H9 (cell line): ENCODE measurements around the gene DUSP10. TPM values are rescaled to one million over a fixed set of nuclear protein-coding genes. Genes with fewer than 3 reads are reported as not detected.

Experiments used
- DNase-seq: peaks from one replicate; pipeline ENCODE4 v3.0.0-alpha.2; 2017
- H2AFZ ChIP-seq: one replicate; pipeline ENCODE4 v1.6.1; 2013; ENCODE audit warnings: mild to moderate bottlenecking, low read length, control low read depth, moderate library complexity
- H2AK5ac ChIP-seq: 2 replicates; pipeline ENCODE4 v1.6.1; 2013; ENCODE audit warnings: low read length, control low read depth, mixed read lengths; ENCODE audit not compliant: insufficient read length
- H2BK120ac ChIP-seq: one replicate; pipeline ENCODE4 v1.6.1; 2013; ENCODE audit warnings: low read depth, mild to moderate bottlenecking, low read length, control low read depth, inconsistent platforms; ENCODE audit not compliant: poor library complexity, severe bottlenecking
- H2BK12ac ChIP-seq: 2 replicates; pipeline ENCODE4 v1.6.1; 2013; ENCODE audit warnings: low read length, control low read depth, mixed read lengths, low read depth; ENCODE audit not compliant: insufficient read length
- H2BK15ac ChIP-seq: 2 replicates; pipeline ENCODE4 v1.6.1; 2013; ENCODE audit warnings: low read depth, low read length, control low read depth
- H2BK20ac ChIP-seq: one replicate; pipeline ENCODE4 v1.6.1; 2013; ENCODE audit warnings: low read depth, mild to moderate bottlenecking, low read length, control low read depth, inconsistent platforms; ENCODE audit not compliant: poor library complexity, severe bottlenecking
- H2BK5ac ChIP-seq: 2 replicates; pipeline ENCODE4 v1.6.1; 2013; ENCODE audit warnings: low read length, control low read depth, mixed read lengths; ENCODE audit not compliant: insufficient read length
- H3K14ac ChIP-seq: 2 replicates; pipeline ENCODE4 v1.6.1; 2013; ENCODE audit warnings: low read length, control low read depth; ENCODE audit not compliant: insufficient read depth
- H3K18ac ChIP-seq: 2 replicates; pipeline ENCODE4 v1.6.1; 2013; ENCODE audit warnings: low read depth, mild to moderate bottlenecking, mixed read lengths, low read length, control low read depth; ENCODE audit not compliant: insufficient read length
- H3K23ac ChIP-seq: 2 replicates; pipeline ENCODE4 v1.6.1; 2013; ENCODE audit warnings: low read length, control low read depth, mixed read lengths, low read depth; ENCODE audit not compliant: insufficient read length
- H3K23me2 ChIP-seq: 2 replicates; pipeline ENCODE4 v1.6.1; 2013; ENCODE audit warnings: low read depth, mild to moderate bottlenecking, mixed read lengths, low read length, control low read depth; ENCODE audit not compliant: insufficient read length, poor library complexity, severe bottlenecking
- H3K27ac ChIP-seq: 2 replicates; pipeline ENCODE4 v1.5.1; 2013; ENCODE audit warnings: low read length, control low read depth, mixed read lengths, low read depth; ENCODE audit not compliant: insufficient read length
- H3K27me3 ChIP-seq: 2 replicates; pipeline ENCODE4 v1.6.1; 2013; ENCODE audit warnings: low read length, control low read depth, inconsistent platforms; ENCODE audit not compliant: insufficient read depth
- H3K4ac ChIP-seq: 2 replicates; pipeline ENCODE4 v1.6.1; 2013; ENCODE audit warnings: low read depth, mild to moderate bottlenecking, control low read depth, inconsistent platforms, low read length, moderate library complexity
- H3K4me1 ChIP-seq: 2 replicates; pipeline ENCODE4 v1.6.1; 2013; ENCODE audit warnings: low read length, control low read depth, inconsistent platforms; ENCODE audit not compliant: insufficient read depth
- H3K4me2 ChIP-seq: 2 replicates; pipeline ENCODE4 v1.6.1; 2013; ENCODE audit warnings: low read length, control low read depth, mixed read lengths; ENCODE audit not compliant: insufficient read length, insufficient read depth
- H3K56ac ChIP-seq: 2 replicates; pipeline ENCODE4 v1.6.1; 2013; ENCODE audit warnings: low read depth, mild to moderate bottlenecking, mixed read lengths, low read length, control low read depth; ENCODE audit not compliant: insufficient read length
- H3K79me1 ChIP-seq: 2 replicates; pipeline ENCODE4 v1.6.1; 2013; ENCODE audit warnings: low read depth, mild to moderate bottlenecking, moderate library complexity, low read length, control low read depth, inconsistent platforms; ENCODE audit not compliant: insufficient read depth, poor library complexity, severe bottlenecking
- H3K79me2 ChIP-seq: 2 replicates; pipeline ENCODE4 v1.6.1; 2013; ENCODE audit warnings: low read length, control low read depth, inconsistent platforms; ENCODE audit not compliant: insufficient read depth
- H3K9ac ChIP-seq: 2 replicates; pipeline ENCODE4 v1.6.1; 2013; ENCODE audit warnings: low read length, control low read depth, mixed read lengths; ENCODE audit not compliant: insufficient read length; ENCODE audit errors: extremely low read depth
- H3K9me3 ChIP-seq: one replicate; pipeline ENCODE4 v1.6.1; 2013; ENCODE audit warnings: low read depth, low read length, inconsistent platforms; ENCODE audit not compliant: control insufficient read depth
- H3T11ph ChIP-seq: one replicate; pipeline ENCODE4 v1.6.1; 2013; ENCODE audit warnings: mild to moderate bottlenecking, low read length, control low read depth, inconsistent platforms
- H4K20me1 ChIP-seq: one replicate; pipeline ENCODE4 v1.6.1; 2013; ENCODE audit not compliant: control insufficient read depth, insufficient read length, insufficient read depth
- H4K5ac ChIP-seq: 2 replicates; pipeline ENCODE4 v1.6.1; 2013; ENCODE audit warnings: low read depth, mild to moderate bottlenecking, mixed read lengths, low read length, control low read depth; ENCODE audit not compliant: insufficient read length
- H4K8ac ChIP-seq: replicated peaks from 2 replicates; pipeline ENCODE4 v1.6.1; 2013; ENCODE audit warnings: low read length, control low read depth, mixed read lengths, low read depth; ENCODE audit not compliant: insufficient read length
- H4K91ac ChIP-seq: 2 replicates; pipeline ENCODE4 v1.6.1; 2013; ENCODE audit warnings: low read depth, mild to moderate bottlenecking, moderate library complexity, mixed read lengths, low read length, control low read depth; ENCODE audit not compliant: insufficient read length
- H3K27ac Mint-ChIP-seq, 3 experiments: 2 replicates in 2 of 3; 3 replicates in 1 of 3; pipeline ENCODE4 v1.8.0; 2020 to 2021; ENCODE audit warnings: mixed read lengths in 3 of 3, mild to moderate bottlenecking in 1 of 3, moderate library complexity in 1 of 3
- H3K27me3 Mint-ChIP-seq: 2 replicates; pipeline ENCODE4 v1.8.0; 2021; ENCODE audit warnings: low read depth, mild to moderate bottlenecking, moderate library complexity, mixed read lengths
- H3K36me3 Mint-ChIP-seq, 3 experiments: 2 replicates in 2 of 3; 3 replicates in 1 of 3; pipeline ENCODE4 v1.8.0; 2020 to 2021; ENCODE audit warnings: low read depth in 3 of 3, mixed read lengths in 3 of 3; ENCODE audit not compliant: insufficient read depth in 1 of 3
- H3K4me1 Mint-ChIP-seq, 2 experiments: 2 replicates each; pipeline ENCODE4 v1.8.0; 2020; ENCODE audit warnings: mixed read lengths in 2 of 2
- H3K4me3 Mint-ChIP-seq, 2 experiments: 2 replicates in 1 of 2; 3 replicates in 1 of 2; pipeline ENCODE4 v1.8.0; 2020 to 2021; ENCODE audit warnings: mild to moderate bottlenecking in 2 of 2, mixed read lengths in 2 of 2, moderate library complexity in 1 of 2
- H3K9me3 Mint-ChIP-seq, 2 experiments: 2 replicates in 1 of 2; 3 replicates in 1 of 2; pipeline ENCODE4 v1.8.0; 2020; ENCODE audit warnings: mild to moderate bottlenecking in 2 of 2, mixed read lengths in 2 of 2, moderate library complexity in 1 of 2
- WGBS: extraction: QIAGEN DNeasy Blood & Tissue Kit; methylation state at CpG from one replicate; pipeline ENCODE4 v1.1.7; 2013; ENCODE audit warnings: missing lambda C conversion rate, low lambda C conversion rate, mixed read lengths; ENCODE audit not compliant: insufficient read length; ENCODE audit errors: extremely low coverage; 5-methylcytosine and 5-hydroxymethylcytosine counted together
- total RNA-seq: library from RNA; stranded (reverse); gene quantifications from 2 replicates; pipeline ENCODE4 v1.2.1, GENCODE V29; 2021
- TF ChIP-seq, protein P1 (sequence below): fragments of 200-600 bp; sonication (generic); conservative IDR thresholded peaks from 3 replicates; pipeline ENCODE4 v1.8.0; 2021; ENCODE audit warnings: antibody characterized with exemption, mild to moderate bottlenecking

The DUSP10 gene
- total RNA-seq, 1 experiment from 2014 or later, result 2.0 TPM

DNA sequence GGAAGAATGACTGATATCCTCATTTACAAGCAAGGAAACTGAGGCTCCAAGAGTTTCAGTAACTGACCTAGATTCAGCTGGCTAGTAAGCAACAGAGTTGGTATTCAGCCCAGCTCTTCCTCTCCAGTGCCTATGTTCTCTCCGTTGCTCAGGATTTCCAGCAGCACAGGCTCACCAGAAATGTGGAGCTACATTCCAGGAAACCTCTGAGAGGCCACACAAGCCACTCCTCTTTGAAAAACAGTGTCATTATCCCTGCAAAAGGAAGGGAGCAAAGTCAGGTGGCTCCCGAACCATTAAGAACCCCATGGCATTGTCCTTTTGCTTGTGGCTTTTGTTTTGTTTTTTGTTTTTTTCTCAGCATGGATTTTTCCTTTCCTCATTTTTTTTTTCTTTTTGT is 40.6 kb upstream of the DUSP10 start:
- no peak overlapping the region for H3K27ac ChIP-seq
- no peaks in the 10 kb centered on the region for H3K27me3 ChIP-seq
- H3K4me2 ChIP-seq, result no peak overlapping the region
- Mint-ChIP-seq H3K27ac (peak overlapping the region in 2 of 3 experiments; percentile 44 to 62; a peak in 2 of 7 replicates), H3K4me3 (no peak overlapping the region), H3K9me3 (no peaks in the 10 kb centered on the region), H3K27me3 (peaks cover 2% of the 10 kb centered on the region; the same call in 1 of the 2 replicates), H3K4me1 (peaks cover 13 to 16% of the 10 kb centered on the region in 2 experiments), H3K36me3 (no peaks in the 10 kb centered on the region; a peak in 1 of 7 replicates)
- H2AFZ ChIP-seq, result no peak overlapping the region
- H3K79me2 ChIP-seq, result no peaks in the 10 kb centered on the region
- no peak overlapping the region for H4K91ac ChIP-seq
- no peak overlapping the region for H3K14ac ChIP-seq
- H3K23ac ChIP-seq, result no peak overlapping the region
- no peak for DNase-seq
- no peak overlapping the region for H2AK5ac ChIP-seq
- H2BK120ac ChIP-seq, result no peak overlapping the region
- no peak overlapping the region for H2BK12ac ChIP-seq
- no peaks in the 10 kb centered on the region for H3K4me1 ChIP-seq
- no peaks in the 10 kb centered on the region for H3K23me2 ChIP-seq
- no peaks in the 10 kb centered on the region for H3K79me1 ChIP-seq
- no peak overlapping the region for H2BK5ac ChIP-seq
- no peak overlapping the region for H2BK15ac ChIP-seq
- H4K8ac ChIP-seq, result no peak overlapping the region
- no peak overlapping the region for H3T11ph ChIP-seq
- WGBS, result no CpG with 5 or more reads among the region's 2 CpGs
- TF ChIP-seq, protein P1, sequence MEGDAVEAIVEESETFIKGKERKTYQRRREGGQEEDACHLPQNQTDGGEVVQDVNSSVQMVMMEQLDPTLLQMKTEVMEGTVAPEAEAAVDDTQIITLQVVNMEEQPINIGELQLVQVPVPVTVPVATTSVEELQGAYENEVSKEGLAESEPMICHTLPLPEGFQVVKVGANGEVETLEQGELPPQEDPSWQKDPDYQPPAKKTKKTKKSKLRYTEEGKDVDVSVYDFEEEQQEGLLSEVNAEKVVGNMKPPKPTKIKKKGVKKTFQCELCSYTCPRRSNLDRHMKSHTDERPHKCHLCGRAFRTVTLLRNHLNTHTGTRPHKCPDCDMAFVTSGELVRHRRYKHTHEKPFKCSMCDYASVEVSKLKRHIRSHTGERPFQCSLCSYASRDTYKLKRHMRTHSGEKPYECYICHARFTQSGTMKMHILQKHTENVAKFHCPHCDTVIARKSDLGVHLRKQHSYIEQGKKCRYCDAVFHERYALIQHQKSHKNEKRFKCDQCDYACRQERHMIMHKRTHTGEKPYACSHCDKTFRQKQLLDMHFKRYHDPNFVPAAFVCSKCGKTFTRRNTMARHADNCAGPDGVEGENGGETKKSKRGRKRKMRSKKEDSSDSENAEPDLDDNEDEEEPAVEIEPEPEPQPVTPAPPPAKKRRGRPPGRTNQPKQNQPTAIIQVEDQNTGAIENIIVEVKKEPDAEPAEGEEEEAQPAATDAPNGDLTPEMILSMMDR, result no peak
- H3K18ac ChIP-seq, result no peak overlapping the region
- H3K9ac ChIP-seq, result no peak overlapping the region
- no peak overlapping the region for H4K5ac ChIP-seq
- H3K56ac ChIP-seq, result no peak overlapping the region
- H2BK20ac ChIP-seq, result no peak overlapping the region
- no peaks in the 10 kb centered on the region for H3K9me3 ChIP-seq
- no peak overlapping the region for H3K4ac ChIP-seq
- H4K20me1 ChIP-seq, result no peaks in the 10 kb centered on the region
